ENCODE measurements around the gene GNB3.

DNA sequence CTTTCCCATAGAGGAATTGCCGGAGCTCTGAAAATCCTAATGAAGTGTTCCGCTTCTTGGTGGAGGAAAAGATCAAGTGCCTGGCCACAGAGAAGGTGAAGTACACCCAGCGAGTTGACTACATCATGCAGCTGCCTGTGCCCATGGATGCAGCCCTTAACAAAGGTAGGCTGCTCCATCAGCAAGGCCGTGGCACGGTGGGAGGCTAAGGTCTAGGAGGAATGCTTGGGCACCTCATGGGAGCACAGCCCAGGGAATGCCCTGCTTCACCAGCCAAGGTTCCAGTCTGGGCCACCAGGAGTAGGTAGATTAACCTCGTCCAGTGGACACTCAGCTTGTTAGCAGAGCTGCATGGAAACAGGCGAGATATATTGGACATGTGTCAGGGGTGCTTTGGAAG lies 20.2 kb downstream of the GNB3 start:
- TF ChIP-seq EGR1 (IDR thresholded peaks at IDR 0.05; ENCODE audit: low read depth): no peak
- TF ChIP-seq EZH2 (IDR thresholded peaks at IDR 0.05): no peak
- TF ChIP-seq, protein P1, sequence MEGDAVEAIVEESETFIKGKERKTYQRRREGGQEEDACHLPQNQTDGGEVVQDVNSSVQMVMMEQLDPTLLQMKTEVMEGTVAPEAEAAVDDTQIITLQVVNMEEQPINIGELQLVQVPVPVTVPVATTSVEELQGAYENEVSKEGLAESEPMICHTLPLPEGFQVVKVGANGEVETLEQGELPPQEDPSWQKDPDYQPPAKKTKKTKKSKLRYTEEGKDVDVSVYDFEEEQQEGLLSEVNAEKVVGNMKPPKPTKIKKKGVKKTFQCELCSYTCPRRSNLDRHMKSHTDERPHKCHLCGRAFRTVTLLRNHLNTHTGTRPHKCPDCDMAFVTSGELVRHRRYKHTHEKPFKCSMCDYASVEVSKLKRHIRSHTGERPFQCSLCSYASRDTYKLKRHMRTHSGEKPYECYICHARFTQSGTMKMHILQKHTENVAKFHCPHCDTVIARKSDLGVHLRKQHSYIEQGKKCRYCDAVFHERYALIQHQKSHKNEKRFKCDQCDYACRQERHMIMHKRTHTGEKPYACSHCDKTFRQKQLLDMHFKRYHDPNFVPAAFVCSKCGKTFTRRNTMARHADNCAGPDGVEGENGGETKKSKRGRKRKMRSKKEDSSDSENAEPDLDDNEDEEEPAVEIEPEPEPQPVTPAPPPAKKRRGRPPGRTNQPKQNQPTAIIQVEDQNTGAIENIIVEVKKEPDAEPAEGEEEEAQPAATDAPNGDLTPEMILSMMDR (IDR thresholded peaks at IDR 0.05 in 2 of 3, conservative IDR thresholded peaks at IDR 0.05 in 1 of 3; ENCODE audit: borderline replicate concordance in 1 of 3, insufficient read depth in 1 of 3, low read depth in 2 of 3, low read length in 2 of 3): no peak
- no peak for TF ChIP-seq EZH2phosphoT487 (IDR thresholded peaks at IDR 0.05; ENCODE audit: borderline replicate concordance)
- TF ChIP-seq RAD21 (IDR thresholded peaks at IDR 0.05; ENCODE audit: low read depth): no peak
- no peak for TF ChIP-seq POLR2A (IDR thresholded peaks at IDR 0.05; ENCODE audit: borderline replicate concordance, extremely low read depth, insufficient read depth, insufficient read length)

All from HCT116 (cell line).